HEK293 (cell line): ENCODE data around the gene NUDT13.

Experiments used
- BCL11A ChIP-seq: fragments of 450-650 bp; formaldehyde crosslinking; IDR thresholded peaks from 2 replicates; pipeline ENCODE4 v1.5.1; 2016; ENCODE audit warnings: low read depth, missing biosample characterization, missing genetic modification characterization
- GLIS2 ChIP-seq: fragments of 450-650 bp; formaldehyde crosslinking; IDR thresholded peaks from 2 replicates; pipeline ENCODE4 v1.5.1; 2016; ENCODE audit warnings: missing biosample characterization, missing genetic modification characterization
- PRDM1 ChIP-seq: fragments of 450-650 bp; formaldehyde crosslinking; IDR thresholded peaks from 2 replicates; pipeline ENCODE4; 2016; ENCODE audit warnings: missing biosample characterization, missing genetic modification characterization
- SP2 ChIP-seq: fragments of 450-650 bp; formaldehyde crosslinking; IDR thresholded peaks from 2 replicates; pipeline ENCODE4 v1.5.1; 2016; ENCODE audit warnings: missing biosample characterization, missing genetic modification characterization
- ZBTB1 ChIP-seq: fragments of 450-650 bp; formaldehyde crosslinking; IDR thresholded peaks from 2 replicates; pipeline ENCODE4 v1.5.1; 2016; ENCODE audit warnings: missing biosample characterization, missing genetic modification characterization
- ZNF140 ChIP-seq: fragments of 450-650 bp; formaldehyde crosslinking; IDR thresholded peaks from 2 replicates; pipeline ENCODE4 v1.5.1; 2016; ENCODE audit warnings: missing biosample characterization, missing genetic modification characterization
- ZNF146 ChIP-seq: fragments of 450-650 bp; formaldehyde crosslinking; IDR thresholded peaks from 2 replicates; pipeline ENCODE4 v1.5.1; 2016; ENCODE audit warnings: missing biosample characterization, missing genetic modification characterization
- ZNF174 ChIP-seq: fragments of 450-650 bp; formaldehyde crosslinking; IDR thresholded peaks from 2 replicates; pipeline ENCODE4 v1.5.0; 2017; ENCODE audit warnings: missing biosample characterization, mild to moderate bottlenecking, missing genetic modification characterization
- ZNF214 ChIP-seq: fragments of 450-650 bp; formaldehyde crosslinking; IDR thresholded peaks from 2 replicates; pipeline ENCODE4 v1.5.1; 2017; ENCODE audit warnings: missing biosample characterization, mild to moderate bottlenecking, missing genetic modification characterization, borderline replicate concordance
- ZNF549 ChIP-seq: fragments of 450-650 bp; IDR thresholded peaks from 2 replicates; pipeline ENCODE4 v1.5.1; 2018; ENCODE audit warnings: missing biosample characterization, missing genetic modification characterization, mild to moderate bottlenecking, inconsistent platforms, moderate library complexity
- TF ChIP-seq, protein P1 (sequence below): fragments of 450-650 bp; formaldehyde crosslinking; IDR thresholded peaks from 2 replicates; pipeline ENCODE4 v1.5.1; 2016; ENCODE audit warnings: missing biosample characterization, missing genetic modification characterization
- TF ChIP-seq, protein P2 (sequence below): fragments of 450-650 bp; formaldehyde crosslinking; IDR thresholded peaks from 2 replicates; pipeline ENCODE4 v1.5.0; 2017; ENCODE audit warnings: missing biosample characterization, missing genetic modification characterization, borderline replicate concordance
- TF ChIP-seq, protein P3 (sequence below): fragments of 450-650 bp; formaldehyde crosslinking; IDR thresholded peaks from 2 replicates; pipeline ENCODE4 v1.5.1; 2016; ENCODE audit warnings: missing biosample characterization, missing genetic modification characterization, borderline replicate concordance
- TF ChIP-seq, protein P4 (sequence below): fragments of 450-650 bp; formaldehyde crosslinking; IDR thresholded peaks from 2 replicates; pipeline ENCODE4 v1.5.1; 2016; ENCODE audit warnings: missing biosample characterization, missing genetic modification characterization

DNA sequence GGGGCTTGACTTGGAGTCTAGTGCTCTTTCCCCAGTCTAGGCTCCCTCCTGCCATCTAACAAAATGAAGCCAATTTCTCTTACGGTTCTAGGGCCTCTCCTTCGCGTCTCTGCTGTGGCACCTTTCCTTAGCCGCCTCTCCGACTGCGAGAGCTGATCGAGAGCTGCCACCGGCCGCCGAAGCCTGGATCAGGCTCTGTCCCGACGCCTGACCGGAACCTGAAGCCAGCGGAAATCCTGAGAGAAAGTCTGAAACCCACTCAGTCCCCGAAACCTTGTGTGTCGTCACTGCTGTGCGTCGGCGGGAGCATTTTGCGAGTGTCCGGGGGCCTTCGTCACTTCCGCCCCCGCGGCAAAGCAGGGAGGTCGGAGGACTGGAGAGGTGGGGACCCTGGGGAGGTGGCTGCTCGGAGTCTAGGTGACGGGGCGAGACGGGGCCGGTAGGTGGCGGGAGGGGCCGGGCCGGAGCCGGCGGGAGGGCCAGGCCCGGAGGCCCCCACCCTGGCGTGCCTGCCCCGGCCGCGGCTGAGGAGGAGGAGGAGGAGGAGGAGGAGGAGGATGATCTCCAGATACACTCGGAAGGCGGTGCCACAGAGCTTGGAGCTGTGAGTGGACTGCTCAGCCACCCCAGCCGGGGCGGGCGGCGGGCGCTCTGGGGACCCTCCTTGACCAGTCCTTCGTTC is 57.7 kb downstream of the NUDT13 start, which contains the start of the genes ECD and FAM149B1:
- TF ChIP-seq, protein P1, sequence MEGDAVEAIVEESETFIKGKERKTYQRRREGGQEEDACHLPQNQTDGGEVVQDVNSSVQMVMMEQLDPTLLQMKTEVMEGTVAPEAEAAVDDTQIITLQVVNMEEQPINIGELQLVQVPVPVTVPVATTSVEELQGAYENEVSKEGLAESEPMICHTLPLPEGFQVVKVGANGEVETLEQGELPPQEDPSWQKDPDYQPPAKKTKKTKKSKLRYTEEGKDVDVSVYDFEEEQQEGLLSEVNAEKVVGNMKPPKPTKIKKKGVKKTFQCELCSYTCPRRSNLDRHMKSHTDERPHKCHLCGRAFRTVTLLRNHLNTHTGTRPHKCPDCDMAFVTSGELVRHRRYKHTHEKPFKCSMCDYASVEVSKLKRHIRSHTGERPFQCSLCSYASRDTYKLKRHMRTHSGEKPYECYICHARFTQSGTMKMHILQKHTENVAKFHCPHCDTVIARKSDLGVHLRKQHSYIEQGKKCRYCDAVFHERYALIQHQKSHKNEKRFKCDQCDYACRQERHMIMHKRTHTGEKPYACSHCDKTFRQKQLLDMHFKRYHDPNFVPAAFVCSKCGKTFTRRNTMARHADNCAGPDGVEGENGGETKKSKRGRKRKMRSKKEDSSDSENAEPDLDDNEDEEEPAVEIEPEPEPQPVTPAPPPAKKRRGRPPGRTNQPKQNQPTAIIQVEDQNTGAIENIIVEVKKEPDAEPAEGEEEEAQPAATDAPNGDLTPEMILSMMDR (tag by site-specific recombination) = peak; percentile 73; the same call in 1 of the 2 replicates
- TF ChIP-seq PRDM1 (tag by site-specific recombination) (no peak), ZNF549 (tag by site-specific recombination) (no peak), BCL11A (tag by site-specific recombination) (no peak), ZNF174 (tag by site-specific recombination) (no peak), SP2 (peak; percentile 88), ZNF146 (tag by site-specific recombination) (no peak), ZNF214 (tag by site-specific recombination) (no peak), GLIS2 (tag by site-specific recombination) (peak; percentile 97), ZBTB1 (tag by site-specific recombination) (no peak), ZNF140 (tag by site-specific recombination) (no peak)
- TF ChIP-seq, protein P2, sequence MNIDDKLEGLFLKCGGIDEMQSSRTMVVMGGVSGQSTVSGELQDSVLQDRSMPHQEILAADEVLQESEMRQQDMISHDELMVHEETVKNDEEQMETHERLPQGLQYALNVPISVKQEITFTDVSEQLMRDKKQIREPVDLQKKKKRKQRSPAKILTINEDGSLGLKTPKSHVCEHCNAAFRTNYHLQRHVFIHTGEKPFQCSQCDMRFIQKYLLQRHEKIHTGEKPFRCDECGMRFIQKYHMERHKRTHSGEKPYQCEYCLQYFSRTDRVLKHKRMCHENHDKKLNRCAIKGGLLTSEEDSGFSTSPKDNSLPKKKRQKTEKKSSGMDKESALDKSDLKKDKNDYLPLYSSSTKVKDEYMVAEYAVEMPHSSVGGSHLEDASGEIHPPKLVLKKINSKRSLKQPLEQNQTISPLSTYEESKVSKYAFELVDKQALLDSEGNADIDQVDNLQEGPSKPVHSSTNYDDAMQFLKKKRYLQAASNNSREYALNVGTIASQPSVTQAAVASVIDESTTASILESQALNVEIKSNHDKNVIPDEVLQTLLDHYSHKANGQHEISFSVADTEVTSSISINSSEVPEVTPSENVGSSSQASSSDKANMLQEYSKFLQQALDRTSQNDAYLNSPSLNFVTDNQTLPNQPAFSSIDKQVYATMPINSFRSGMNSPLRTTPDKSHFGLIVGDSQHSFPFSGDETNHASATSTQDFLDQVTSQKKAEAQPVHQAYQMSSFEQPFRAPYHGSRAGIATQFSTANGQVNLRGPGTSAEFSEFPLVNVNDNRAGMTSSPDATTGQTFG (tag by site-specific recombination) = no peak
- TF ChIP-seq, protein P3, sequence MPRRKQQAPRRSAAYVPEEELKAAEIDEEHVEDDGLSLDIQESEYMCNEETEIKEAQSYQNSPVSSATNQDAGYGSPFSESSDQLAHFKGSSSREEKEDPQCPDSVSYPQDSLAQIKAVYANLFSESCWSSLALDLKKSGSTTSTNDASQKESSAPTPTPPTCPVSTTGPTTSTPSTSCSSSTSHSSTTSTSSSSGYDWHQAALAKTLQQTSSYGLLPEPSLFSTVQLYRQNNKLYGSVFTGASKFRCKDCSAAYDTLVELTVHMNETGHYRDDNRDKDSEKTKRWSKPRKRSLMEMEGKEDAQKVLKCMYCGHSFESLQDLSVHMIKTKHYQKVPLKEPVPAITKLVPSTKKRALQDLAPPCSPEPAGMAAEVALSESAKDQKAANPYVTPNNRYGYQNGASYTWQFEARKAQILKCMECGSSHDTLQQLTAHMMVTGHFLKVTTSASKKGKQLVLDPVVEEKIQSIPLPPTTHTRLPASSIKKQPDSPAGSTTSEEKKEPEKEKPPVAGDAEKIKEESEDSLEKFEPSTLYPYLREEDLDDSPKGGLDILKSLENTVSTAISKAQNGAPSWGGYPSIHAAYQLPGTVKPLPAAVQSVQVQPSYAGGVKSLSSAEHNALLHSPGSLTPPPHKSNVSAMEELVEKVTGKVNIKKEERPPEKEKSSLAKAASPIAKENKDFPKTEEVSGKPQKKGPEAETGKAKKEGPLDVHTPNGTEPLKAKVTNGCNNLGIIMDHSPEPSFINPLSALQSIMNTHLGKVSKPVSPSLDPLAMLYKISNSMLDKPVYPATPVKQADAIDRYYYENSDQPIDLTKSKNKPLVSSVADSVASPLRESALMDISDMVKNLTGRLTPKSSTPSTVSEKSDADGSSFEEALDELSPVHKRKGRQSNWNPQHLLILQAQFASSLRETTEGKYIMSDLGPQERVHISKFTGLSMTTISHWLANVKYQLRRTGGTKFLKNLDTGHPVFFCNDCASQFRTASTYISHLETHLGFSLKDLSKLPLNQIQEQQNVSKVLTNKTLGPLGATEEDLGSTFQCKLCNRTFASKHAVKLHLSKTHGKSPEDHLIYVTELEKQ = no peak
- TF ChIP-seq, protein P4, sequence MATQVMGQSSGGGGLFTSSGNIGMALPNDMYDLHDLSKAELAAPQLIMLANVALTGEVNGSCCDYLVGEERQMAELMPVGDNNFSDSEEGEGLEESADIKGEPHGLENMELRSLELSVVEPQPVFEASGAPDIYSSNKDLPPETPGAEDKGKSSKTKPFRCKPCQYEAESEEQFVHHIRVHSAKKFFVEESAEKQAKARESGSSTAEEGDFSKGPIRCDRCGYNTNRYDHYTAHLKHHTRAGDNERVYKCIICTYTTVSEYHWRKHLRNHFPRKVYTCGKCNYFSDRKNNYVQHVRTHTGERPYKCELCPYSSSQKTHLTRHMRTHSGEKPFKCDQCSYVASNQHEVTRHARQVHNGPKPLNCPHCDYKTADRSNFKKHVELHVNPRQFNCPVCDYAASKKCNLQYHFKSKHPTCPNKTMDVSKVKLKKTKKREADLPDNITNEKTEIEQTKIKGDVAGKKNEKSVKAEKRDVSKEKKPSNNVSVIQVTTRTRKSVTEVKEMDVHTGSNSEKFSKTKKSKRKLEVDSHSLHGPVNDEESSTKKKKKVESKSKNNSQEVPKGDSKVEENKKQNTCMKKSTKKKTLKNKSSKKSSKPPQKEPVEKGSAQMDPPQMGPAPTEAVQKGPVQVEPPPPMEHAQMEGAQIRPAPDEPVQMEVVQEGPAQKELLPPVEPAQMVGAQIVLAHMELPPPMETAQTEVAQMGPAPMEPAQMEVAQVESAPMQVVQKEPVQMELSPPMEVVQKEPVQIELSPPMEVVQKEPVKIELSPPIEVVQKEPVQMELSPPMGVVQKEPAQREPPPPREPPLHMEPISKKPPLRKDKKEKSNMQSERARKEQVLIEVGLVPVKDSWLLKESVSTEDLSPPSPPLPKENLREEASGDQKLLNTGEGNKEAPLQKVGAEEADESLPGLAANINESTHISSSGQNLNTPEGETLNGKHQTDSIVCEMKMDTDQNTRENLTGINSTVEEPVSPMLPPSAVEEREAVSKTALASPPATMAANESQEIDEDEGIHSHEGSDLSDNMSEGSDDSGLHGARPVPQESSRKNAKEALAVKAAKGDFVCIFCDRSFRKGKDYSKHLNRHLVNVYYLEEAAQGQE = no peak
